Keratinocyte (primary cell): ENCODE results near the gene GNG5.

ENCODE experiments used
- EZH2 ChIP-seq: IDR thresholded peaks from one replicate; pipeline ENCODE4 v1.6.1; 2012; ENCODE audit warnings: inconsistent platforms, mild to moderate bottlenecking, low read length, moderate library complexity
- TF ChIP-seq, protein P1 (sequence below), 3 experiments: IDR thresholded peaks in 1 of 3; conservative IDR thresholded peaks in 1 of 3; optimal IDR thresholded peaks in 1 of 3; 2 replicates in 2 of 3; 3 replicates in 1 of 3; pipeline versions ENCODE3 to v1.5.1; 2011; ENCODE audit warnings: low read length in 3 of 3, mild to moderate bottlenecking in 3 of 3, moderate library complexity in 2 of 3, control low read depth in 1 of 3, inconsistent platforms in 1 of 3; ENCODE audit not compliant: insufficient read depth in 2 of 3; ENCODE audit errors: extremely low read depth in 1 of 3

DNA sequence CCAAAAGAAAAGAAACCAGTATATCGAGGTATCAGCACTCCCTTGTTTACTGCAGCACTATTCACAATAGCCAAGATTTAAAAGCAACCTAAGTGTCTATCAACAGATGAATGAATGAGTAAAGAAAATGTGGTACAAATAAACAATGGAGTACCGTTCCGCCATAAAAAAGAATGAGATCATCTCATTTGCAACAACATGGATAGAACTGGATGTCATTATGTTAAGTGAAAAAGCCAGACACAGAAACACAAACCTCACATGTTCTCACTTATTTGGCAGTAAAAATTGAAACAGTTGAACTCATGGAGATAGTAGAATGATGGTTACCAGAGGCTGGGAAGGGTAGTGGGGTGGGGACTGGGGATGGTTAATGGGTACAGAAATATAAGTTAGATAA is 4.3 kb upstream of the GNG5 start:
- TF ChIP-seq, protein P1, sequence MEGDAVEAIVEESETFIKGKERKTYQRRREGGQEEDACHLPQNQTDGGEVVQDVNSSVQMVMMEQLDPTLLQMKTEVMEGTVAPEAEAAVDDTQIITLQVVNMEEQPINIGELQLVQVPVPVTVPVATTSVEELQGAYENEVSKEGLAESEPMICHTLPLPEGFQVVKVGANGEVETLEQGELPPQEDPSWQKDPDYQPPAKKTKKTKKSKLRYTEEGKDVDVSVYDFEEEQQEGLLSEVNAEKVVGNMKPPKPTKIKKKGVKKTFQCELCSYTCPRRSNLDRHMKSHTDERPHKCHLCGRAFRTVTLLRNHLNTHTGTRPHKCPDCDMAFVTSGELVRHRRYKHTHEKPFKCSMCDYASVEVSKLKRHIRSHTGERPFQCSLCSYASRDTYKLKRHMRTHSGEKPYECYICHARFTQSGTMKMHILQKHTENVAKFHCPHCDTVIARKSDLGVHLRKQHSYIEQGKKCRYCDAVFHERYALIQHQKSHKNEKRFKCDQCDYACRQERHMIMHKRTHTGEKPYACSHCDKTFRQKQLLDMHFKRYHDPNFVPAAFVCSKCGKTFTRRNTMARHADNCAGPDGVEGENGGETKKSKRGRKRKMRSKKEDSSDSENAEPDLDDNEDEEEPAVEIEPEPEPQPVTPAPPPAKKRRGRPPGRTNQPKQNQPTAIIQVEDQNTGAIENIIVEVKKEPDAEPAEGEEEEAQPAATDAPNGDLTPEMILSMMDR (optimal IDR thresholded peaks at IDR 0.05 in 1 of 3, IDR thresholded peaks at IDR 0.05 in 1 of 3, conservative IDR thresholded peaks at IDR 0.05 in 1 of 3; ENCODE audit: extremely low read depth in 1 of 3, insufficient read depth in 2 of 3, low read length in 3 of 3) = no peak
- TF ChIP-seq EZH2 = no peak
